T47D (cell line): ENCODE measurements around the gene RASAL1.

Experiments
- DNase-seq, 2 experiments: peaks; one replicate each; pipeline versions ENCODE4 v3.0.0 to v3.0.0-alpha.2; 2011 to 2012; ENCODE audit warnings: low read depth in 1 of 2, low spot score in 1 of 2
- JUND ChIP-seq: IDR thresholded peaks from 2 replicates; pipeline ENCODE4 v1.6.1; 2012; ENCODE audit warnings: low read depth
- in situ Hi-C: cut with HindIII; loops from 2 replicates; pipeline ENCODE4 v1.10.0; 2016; ENCODE audit warnings: low sequenced_read_pairs, low pct_unique_long_range_greater_than_20kb

The RASAL1 gene

DNA sequence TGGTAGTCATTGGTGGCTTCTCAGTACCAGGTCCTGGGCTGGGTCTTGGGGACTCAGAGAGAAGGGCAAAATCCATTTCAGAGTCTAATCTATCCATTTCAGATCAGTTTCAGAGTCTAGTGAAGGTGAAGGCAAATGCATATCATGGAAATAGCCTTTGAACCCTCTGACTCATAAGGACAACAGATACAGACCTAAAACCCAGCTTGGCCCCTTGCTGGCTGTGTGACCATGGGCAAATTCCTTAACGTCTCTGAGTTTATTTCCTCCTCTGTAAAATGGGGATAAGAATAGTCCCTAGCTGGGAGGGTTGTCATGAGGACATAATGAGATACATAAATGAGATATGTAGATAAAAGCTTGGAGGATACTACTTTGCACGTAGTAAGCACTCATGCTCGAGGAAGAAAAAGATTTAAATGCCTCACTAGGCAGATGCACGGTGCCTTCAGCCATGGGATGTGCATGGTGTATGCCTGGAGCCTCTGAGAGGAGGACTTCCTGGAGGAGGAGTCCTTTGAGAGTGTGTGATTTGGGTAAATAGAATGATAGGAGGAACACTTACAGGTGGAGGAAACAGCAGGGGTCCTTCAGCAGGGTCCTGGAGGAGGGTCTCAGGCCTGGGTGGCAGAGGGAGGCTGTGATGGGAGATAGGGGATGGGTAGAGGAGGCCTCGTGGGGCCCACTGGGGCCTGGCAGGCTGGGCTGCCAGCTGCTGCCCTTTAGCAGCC lies 71.0 kb downstream of the RASAL1 start:
- DNase-seq = no peak
- in situ Hi-C loops = no loop called here
- TF ChIP-seq JUND = no peak

DNA sequence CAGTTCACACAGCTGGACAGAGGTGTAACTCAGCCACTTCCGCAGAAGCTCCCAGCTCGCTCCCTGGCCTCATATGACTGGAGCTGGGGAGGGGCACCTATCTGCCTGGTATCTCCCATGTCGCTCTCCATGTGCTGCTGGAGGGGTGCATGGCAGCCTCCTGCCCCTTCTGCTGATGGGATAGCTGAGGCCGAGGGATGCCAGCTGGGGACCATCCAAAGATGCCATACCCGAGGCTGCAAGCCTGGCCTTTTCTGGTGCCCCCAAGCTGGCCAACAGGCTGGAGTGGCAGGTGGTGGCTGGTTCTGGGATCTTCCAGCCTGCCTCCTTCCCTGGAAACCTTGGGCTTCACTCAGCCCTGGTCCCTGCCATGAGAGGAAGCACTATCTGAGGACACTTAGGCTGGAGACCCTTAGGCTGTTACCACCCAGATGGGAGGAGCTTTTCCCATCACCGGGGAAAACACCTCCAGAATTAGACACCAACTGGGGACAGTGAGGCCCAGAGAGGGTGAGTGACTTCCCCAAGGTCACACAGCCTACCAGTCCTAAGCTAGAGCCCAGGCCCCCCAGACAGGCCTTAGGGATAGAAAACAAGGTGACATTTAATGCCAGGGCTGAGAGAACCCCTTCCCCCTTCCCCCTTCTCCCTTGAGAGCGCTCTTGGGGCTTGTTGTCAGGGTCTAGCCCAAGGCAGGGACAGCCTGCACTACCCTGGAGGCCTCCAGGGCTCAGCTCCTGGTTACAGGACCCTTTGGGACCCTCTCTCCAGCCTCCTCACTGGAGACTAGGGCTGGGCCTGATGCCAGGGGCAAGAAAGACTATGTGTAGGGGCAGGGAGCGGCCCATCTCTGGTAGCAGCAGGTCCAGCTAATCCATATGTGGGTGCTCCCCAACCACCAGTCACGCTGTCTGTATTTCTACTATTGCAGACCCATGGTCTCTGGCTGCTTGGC lies 71.9 kb downstream of the RASAL1 start:
- TF ChIP-seq JUND = no peak
- in situ Hi-C loops = no loop called here
- DNase-seq = no peak

DNA sequence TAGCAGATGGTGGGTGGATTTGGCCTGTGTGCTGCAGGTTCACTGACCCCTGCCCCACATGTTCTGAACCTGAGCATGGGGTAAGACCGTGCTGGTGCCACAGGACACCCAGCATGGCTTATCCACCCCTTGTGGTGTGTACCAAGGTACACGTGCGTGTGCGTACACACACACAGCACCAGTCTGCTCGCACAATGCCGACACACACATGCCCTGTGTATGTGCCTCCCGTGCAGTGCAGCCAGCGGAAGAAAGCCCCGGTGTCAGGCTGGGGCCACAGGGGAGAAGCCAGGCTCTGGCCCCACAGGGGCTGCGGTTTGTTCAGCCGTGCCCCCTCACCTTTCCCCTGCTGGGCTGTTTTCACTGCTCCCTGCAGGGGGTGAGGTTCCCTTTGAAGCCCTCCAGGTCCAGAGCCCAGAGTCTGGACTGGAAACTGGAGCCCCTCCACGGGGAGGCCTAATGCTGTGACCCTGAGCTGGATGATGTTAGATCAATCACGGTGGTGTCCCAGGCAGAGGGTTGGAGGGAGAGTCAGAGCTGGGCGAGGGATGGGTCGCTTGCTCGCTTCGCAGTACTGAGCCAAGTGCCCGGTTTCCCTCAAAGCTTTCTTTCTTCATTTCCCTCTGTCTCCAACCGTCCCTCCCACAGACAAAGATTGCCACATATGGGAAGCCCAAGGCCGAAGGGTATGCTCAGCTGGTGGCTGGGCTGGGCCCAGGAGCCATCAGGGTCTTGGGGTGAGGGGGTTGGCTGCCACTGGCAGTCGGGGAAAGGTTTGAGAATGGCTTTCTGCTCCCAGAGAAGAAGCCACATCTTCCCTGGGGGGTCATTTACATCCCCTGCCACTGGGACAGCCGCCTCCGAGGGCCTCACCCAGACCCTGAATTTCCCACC lies 72.8 kb downstream of the RASAL1 start:
- in situ Hi-C loops = no loop called here
- TF ChIP-seq JUND = no peak
- DNase-seq = no peak

DNA sequence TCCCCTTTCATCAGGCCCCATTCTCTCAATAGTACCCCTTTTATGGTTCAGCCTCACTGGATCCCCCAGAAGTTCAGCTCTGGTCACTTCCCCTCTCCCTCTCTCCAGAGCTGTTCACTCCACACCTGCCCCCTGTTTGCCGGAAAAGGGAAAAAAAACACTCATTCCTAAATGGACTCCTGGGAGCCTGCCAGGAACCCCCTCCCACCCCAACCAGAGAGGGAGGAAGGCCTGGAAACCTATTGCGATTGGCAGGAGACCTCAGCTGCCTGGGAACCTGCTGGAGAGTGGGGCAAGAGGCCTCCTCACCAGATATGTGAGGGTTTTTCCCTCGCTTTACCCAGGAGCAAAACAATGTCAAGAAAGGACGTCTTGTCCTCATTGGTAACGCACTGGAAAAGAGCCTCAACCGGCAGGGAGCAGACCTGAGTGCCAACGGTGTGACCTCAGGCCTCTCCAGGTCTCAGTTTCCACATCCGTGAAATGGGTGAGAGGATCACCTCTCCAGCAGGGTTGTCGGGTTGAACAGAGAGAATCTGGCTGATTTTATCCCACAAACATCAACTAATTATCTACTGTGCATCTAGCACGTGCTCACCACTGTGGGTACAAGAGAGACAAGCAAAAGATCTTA lies 74.4 kb downstream of the RASAL1 start:
- in situ Hi-C loops = no loop called here
- no peak for TF ChIP-seq JUND
- no peak for DNase-seq

DNA sequence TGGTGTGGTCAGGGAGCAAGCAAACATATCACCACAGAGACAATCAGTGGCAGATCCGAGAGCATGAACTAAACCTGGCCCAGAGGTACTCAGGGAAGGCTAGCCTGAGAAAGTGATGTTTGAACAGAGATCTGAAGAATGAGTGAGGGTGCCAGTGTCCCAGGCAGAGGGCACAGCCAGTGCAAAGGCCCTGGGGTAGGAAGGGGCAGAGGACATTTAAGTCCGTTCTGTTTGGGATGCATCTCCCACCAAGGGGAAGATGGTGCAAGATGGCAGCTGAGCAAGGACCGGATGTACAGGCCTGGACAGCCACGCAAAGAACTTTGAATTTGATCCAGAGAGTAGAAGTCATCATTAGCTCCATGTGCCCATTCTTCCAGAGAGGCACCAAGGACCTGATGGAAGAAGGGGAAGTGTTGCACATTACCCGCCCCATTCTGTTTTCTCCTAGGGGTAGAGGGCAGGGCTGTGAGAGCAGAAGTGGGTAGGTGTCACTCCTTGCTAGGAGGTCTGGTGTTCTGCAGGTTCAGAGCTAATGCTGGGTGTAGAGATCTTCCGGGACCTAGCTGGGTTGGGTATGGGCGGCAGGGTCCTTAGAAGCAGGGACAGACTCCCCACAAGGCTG lies 75.1 kb downstream of the RASAL1 start:
- in situ Hi-C loops = no loop called here
- TF ChIP-seq JUND = no peak
- no peak for DNase-seq

DNA sequence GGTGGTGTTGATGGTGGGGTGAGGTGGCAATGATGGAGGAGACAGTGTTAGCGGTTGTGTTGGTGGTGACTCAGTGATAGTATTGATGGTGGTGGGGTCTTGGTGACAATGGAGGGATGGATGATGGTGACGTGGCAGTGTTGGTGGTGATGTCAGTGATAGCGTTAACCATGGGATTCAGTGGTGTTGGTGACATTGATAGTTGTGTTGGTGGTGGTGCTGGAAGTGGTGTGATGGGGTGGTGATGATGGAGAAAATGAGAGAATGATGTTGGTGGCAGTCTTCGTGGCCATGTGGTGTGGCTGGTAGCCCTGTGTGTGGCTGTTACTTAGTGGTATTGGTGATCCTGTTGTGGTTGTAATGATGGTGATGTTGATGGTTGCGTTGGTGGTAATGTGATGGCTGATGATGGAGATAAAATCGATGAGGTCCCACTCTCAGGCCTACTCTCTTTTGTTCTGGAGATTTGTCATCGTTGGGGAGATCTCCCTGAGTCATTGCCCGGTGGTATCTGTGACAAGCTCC lies 76.4 kb downstream of the RASAL1 start:
- TF ChIP-seq JUND = no peak
- in situ Hi-C loops = no loop called here
- DNase-seq = no peak

DNA sequence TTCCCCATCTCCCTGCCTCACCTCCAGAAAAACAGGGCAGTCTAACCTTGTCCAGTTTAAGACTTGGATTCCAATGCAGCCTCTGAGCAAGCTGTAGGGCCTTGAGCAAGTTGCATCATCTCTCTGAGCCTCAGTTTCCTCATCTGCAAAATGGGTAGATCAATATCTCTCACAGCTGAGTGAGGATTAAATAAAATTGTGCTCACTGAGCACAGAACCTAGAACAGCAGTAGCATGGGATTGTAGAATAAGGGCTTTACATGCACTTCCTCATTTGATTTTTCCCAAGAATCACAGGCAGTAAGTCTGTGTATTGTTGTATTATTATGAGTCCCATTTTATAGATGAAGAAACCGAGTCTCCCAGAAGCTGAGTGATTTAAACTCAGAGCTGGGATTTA lies 77.0 kb downstream of the RASAL1 start:
- TF ChIP-seq JUND = no peak
- DNase-seq = no peak
- in situ Hi-C loops = no loop called here

DNA sequence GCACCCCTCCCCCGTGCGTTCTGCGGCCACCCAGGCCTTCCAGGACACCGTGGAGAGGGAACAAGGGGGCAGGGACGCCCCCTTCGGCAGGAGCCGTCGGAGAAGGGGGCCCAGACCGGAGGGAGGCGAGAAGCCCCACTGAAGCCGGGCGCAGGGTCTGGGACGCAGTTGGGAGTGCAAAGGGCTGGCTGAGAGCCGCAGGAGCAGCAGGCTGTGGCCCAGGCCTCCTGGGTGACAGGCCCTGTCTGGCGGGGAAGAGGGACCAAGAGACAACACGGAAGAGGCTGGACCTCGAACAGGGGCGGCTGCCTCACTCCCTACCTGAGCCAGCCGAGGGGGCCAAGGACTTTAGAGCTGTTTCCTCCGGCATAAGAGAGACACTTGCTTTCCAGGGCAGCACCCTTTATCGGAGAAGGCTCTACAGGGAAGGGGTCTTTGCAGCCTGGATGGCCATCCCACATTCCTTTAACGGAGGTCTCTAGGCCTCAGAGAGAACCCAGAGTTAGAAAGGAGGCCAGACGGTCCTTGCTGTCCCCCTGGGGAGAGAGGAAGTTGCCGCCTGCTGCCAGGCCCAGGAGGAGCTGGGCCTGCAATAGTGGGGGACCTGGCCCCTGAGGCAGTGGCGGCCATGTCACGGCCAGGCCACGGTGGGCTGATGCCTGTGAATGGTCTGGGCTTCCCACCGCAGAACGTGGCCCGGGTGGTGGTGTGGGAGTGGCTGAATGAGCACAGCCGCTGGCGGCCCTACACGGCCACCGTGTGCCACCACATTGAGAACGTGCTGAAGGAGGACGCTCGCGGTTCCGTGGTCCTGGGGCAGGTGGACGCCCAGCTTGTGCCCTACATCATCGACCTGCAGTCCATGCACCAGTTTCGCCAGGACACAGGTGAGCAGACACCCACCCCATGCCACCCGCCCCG lies 77.7 kb downstream of the RASAL1 start:
- in situ Hi-C loops = no loop called here
- no peak for DNase-seq
- TF ChIP-seq JUND = no peak

DNA sequence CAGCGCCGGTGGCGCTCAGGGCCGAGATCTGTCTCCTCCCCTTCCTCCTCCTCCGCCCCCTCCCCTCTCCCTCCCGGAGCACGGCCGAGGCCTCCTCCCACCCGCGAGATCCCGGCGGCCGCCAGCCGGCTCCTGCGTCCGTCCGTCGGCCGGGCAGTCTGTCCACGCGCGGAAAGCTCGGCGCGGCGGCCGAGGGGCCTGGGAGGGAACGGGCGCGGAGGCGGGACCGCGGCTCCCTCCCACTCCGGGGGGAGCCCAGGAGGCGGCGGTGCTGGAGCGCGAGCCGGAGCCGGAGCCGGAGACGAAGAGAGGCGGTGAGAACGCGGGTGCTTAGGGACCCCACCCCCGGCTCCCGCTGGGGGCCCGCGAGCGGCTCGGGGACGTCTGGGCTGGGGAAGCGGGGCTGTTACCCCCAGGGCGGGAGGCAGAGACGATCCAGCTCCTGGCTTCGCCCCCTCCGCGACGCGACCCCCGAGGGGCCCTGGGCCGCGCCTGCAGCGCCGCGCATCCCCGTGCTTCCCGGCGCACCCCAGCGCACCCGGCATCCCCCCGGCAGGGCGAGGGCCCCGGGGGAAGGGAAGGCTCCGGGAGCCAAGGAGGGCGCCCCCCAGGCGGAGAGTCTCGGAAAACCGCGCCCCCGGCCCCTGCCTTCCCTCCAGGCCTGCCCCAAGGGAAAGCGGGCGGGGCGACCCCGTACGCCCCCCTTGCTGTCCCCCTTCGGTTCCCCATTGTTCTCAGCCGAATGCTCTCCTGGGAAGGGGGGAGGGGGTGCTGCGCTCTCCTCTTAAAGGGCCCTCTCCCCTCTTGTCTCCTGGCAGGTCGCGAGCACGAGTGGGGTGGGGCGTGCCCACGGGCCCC lies 78.7 kb downstream of the RASAL1 start, which contains the start of gene DTX1:
DTX1 (plus strand) TSS at position 100 of the 858 bp plus-strand sequence. CDS start 1,463 bp downstream, outside the sequence.
- in situ Hi-C loops = no loop called here
- no peak for DNase-seq
- TF ChIP-seq JUND = no peak

DNA sequence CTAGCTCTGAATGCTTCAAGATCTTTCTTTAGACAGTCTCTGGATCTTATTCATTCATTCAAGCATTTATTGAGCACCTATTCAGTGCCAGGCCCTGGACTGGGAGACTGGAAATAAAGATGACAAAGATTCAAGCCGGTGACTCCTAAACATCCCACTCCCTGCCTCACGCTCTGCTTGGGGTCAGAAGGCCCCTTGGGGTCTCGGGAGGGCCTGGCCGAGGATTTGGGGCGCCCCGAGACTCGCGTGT lies 79.3 kb downstream of the RASAL1 start:
- in situ Hi-C loops = no loop called here
- DNase-seq = no peak
- TF ChIP-seq JUND = no peak
